Body of pancreas (tissue), 4 donors: ENCODE data around the gene GOLGA6L10. TPM values are rescaled to one million over a fixed set of nuclear protein-coding genes. Genes with fewer than 3 reads are reported as not detected.
"Not testable (repeated sequence)": the region's sequence is repeated elsewhere in the genome, so short reads cannot be mapped to it uniquely, and the experiment has no call there.

Experiments used
- ATAC-seq: fragments of 150-250 bp; one replicate; pipeline ENCODE4 v1.9.1; 2016
- DNase-seq, 4 donors: peaks; one replicate each; pipeline ENCODE4 v3.0.0-alpha.2; 2019
- H3K27ac ChIP-seq, 4 donors: fragments of 200-600 bp; sonication (generic); 1 replicate in 3 of 4; 2 replicates in 1 of 4; pipeline versions ENCODE4 v1.5.1 to v1.6.1; 2016 to 2019; ENCODE audit warnings: mild to moderate bottlenecking in 1 of 4, mixed read lengths in 1 of 4, moderate library complexity in 1 of 4
- H3K27me3 ChIP-seq, 2 donors: fragments of 200-600 bp; sonication (generic); one replicate each; pipeline ENCODE4 v1.6.0; 2016; ENCODE audit warnings: mild to moderate bottlenecking in 1 of 2
- H3K36me3 ChIP-seq, 2 donors: fragments of 200-600 bp; sonication (generic); replicated peaks in 1 of 2; 2 replicates each; pipeline ENCODE4 v1.5.1; 2016; ENCODE audit warnings: low read depth in 2 of 2; ENCODE audit not compliant: insufficient read depth in 1 of 2
- H3K4me1 ChIP-seq: fragments of 200-600 bp; sonication (generic); one replicate; pipeline ENCODE4 v1.6.0; 2016
- H3K4me3 ChIP-seq, 2 donors: fragments of 200-600 bp; sonication (generic); 1 replicate in 1 of 2; 2 replicates in 1 of 2; pipeline ENCODE4 v1.5.1; 2016 to 2019
- H3K9me3 ChIP-seq, 3 donors: fragments of 200-600 bp; sonication (generic); 1 replicate in 2 of 3; 2 replicates in 1 of 3; pipeline ENCODE4 v1.5.1; 2016
- POLR2A ChIP-seq, 3 donors: fragments of 450-650 bp; IDR thresholded peaks; one replicate each; pipeline ENCODE4 v1.6.1; 2016; ENCODE audit warnings: antibody characterized with exemption in 3 of 3, mild to moderate bottlenecking in 2 of 3
- WGBS, 2 donors: methylation state at CpG; one replicate each; pipeline ENCODE4 v1.1.5; 2017; 5-methylcytosine and 5-hydroxymethylcytosine counted together
- intact Hi-C: fragments of 100-400 bp; cut with DNase I; formaldehyde crosslinking; loops from one replicate; pipeline ENCODE4 v1.15.1; 2023
- total RNA-seq, 2 donors: library from RNA; depleted of rRNA; stranded (reverse); fragments of >200 nt; gene quantifications; one replicate each; pipeline ENCODE4 v1.1.0, GENCODE V29; 2016
- TF ChIP-seq, protein P1 (sequence below), 7 experiments: fragments of 450-650 bp in 4 of 7; fragments of 200-600 bp in 3 of 7; sonication (generic) in 3 of 7; IDR thresholded peaks; one replicate each; pipeline ENCODE4 v1.5.1; 2016 to 2019; ENCODE audit warnings: antibody characterized with exemption in 7 of 7

GOLGA6L10 gene
- total RNA-seq, 2 donors from 2014 or later = 2.9 to 10.2 TPM

- ATAC-seq (no peak), DNase-seq (no peak)
- H3K27me3 ChIP-seq = no peaks in the 10 kb centered on the region
- H3K36me3 ChIP-seq = no peaks in the 10 kb centered on the region
- H3K4me1 ChIP-seq = no peaks in the 10 kb centered on the region
- 66 to 80% methylated on average over 7 to 9 of the region's 9 CpGs for WGBS, 2 donors
- H3K27ac ChIP-seq = no peak overlapping the region
- no peak for TF ChIP-seq POLR2A (IDR thresholded peaks at IDR 0.05)
- TF ChIP-seq, protein P1, sequence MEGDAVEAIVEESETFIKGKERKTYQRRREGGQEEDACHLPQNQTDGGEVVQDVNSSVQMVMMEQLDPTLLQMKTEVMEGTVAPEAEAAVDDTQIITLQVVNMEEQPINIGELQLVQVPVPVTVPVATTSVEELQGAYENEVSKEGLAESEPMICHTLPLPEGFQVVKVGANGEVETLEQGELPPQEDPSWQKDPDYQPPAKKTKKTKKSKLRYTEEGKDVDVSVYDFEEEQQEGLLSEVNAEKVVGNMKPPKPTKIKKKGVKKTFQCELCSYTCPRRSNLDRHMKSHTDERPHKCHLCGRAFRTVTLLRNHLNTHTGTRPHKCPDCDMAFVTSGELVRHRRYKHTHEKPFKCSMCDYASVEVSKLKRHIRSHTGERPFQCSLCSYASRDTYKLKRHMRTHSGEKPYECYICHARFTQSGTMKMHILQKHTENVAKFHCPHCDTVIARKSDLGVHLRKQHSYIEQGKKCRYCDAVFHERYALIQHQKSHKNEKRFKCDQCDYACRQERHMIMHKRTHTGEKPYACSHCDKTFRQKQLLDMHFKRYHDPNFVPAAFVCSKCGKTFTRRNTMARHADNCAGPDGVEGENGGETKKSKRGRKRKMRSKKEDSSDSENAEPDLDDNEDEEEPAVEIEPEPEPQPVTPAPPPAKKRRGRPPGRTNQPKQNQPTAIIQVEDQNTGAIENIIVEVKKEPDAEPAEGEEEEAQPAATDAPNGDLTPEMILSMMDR (IDR thresholded peaks at IDR 0.05) = no peak
- intact Hi-C loops = no loop called here
- no peak overlapping the region for H3K4me3 ChIP-seq
- H3K9me3 ChIP-seq = no peaks in the 10 kb centered on the region
Measured at GRCh38 chr15:82314769-82315518, 34.3 kb downstream of the GOLGA6L10 start.

- DNase-seq, H3K4me1 ChIP-seq, ATAC-seq, H3K4me3 ChIP-seq, intact Hi-C loops, H3K27ac ChIP-seq, H3K27me3 ChIP-seq, H3K36me3 ChIP-seq, H3K9me3 ChIP-seq: not testable (repeated sequence)
- WGBS, 2 donors = 80 to 82% methylated on average over 6 to 17 of the region's 21 CpGs
Measured at GRCh38 chr15:82313951-82314768, 35.1 kb downstream of the GOLGA6L10 start.

GRCh38 chr15:82313446-82313845, 35.8 kb downstream of the GOLGA6L10 start:
- H3K4me3 ChIP-seq = no peak overlapping the region
- no peak overlapping the region for H3K27ac ChIP-seq
- no peaks in the 10 kb centered on the region for H3K4me1 ChIP-seq
- no peaks in the 10 kb centered on the region for H3K27me3 ChIP-seq
- TF ChIP-seq, protein P1 (IDR thresholded peaks at IDR 0.05) = no peak
- no peak for TF ChIP-seq POLR2A (IDR thresholded peaks at IDR 0.05)
- H3K36me3 ChIP-seq = no peaks in the 10 kb centered on the region
- ATAC-seq = no peak
- DNase-seq = no peak
- H3K9me3 ChIP-seq = no peaks in the 10 kb centered on the region
- intact Hi-C loops = no loop called here
- 70 to 83% methylated on average over 1 to 2 of the region's 2 CpGs for WGBS, 2 donors

GRCh38 chr15:82312586-82313349, 36.5 kb downstream of the GOLGA6L10 start:
- ATAC-seq (no peak), DNase-seq (no peak)
- Histone ChIP-seq H3K9me3 (no peaks in the 10 kb centered on the region), H3K27ac (no peak overlapping the region), H3K4me1 (no peaks in the 10 kb centered on the region), H3K36me3 (no peaks in the 10 kb centered on the region), H3K27me3 (no peaks in the 10 kb centered on the region), H3K4me3 (no peak overlapping the region)
- intact Hi-C loops = no loop called here
- WGBS, 2 donors = 63 to 65% methylated on average over 7 to 8 of the region's 8 CpGs
- TF ChIP-seq, protein P1 (IDR thresholded peaks at IDR 0.05) = no peak

DNA sequence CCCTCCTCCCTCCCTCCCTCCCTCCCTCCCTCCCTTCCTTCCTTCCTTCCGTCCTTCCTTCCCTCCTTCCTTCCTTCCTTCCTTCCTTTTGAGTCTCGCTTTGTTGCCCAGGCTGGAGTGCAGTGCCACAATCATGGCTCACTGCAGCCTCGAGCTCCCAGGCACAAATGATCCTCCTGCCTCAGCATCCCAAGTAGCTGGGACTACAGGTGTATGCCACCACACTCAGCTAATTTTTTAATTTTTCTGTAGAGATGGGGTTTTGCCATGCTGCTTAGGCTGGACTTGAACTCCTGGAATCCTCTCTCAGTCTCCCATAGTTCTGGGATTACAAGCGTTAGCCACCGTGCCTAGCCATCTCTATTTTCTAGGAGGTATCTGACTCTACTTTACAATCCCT, 38.0 kb downstream of the GOLGA6L10 start:
- H3K36me3 ChIP-seq, H3K4me3 ChIP-seq, DNase-seq, intact Hi-C loops, H3K27ac ChIP-seq, ATAC-seq, H3K9me3 ChIP-seq, H3K27me3 ChIP-seq, H3K4me1 ChIP-seq: not testable (repeated sequence)
- 74 to 81% methylated on average over 5 of the region's 5 CpGs for WGBS, 2 donors
